ENCODE measurements around the gene CBY1.
A peak's percentile ranks its signal among the peaks of the same experiment; 100 is the strongest.
"Not testable (repeated sequence)": the region's sequence is repeated elsewhere in the genome, so short reads cannot be mapped to it uniquely, and the experiment has no call there.

CBY1 gene

GRCh38 chr22:38656256-38657044, at the start of gene CBY1, which contains the start of gene FAM227A:
Gene CBY1, plus strand, starts transcription at chr22:38656638. Its CDS starts 11,417 bp downstream, at chr22:38668055.
Gene FAM227A, minus strand, starts transcription at chr22:38656392. Its CDS starts 6,224 bp downstream, at chr22:38650168.
- DNase-seq: peak; percentile 52

GRCh38 chr22:38607680-38608079, 48.8 kb upstream of the CBY1 start:
- no peak for DNase-seq

- no peak for DNase-seq
Observed at GRCh38 chr22:38608992-38609750, 47.3 kb upstream of the CBY1 start.

- no peak for DNase-seq
Observed at GRCh38 chr22:38610234-38610633, 46.2 kb upstream of the CBY1 start.

- DNase-seq: no peak
Observed at GRCh38 chr22:38611559-38611958, 44.9 kb upstream of the CBY1 start.

GRCh38 chr22:38612217-38613006, 44.0 kb upstream of the CBY1 start:
- DNase-seq: no peak

- DNase-seq: no peak
Observed at GRCh38 chr22:38613588-38613987, 42.9 kb upstream of the CBY1 start.

GRCh38 chr22:38614332-38615063, 41.9 kb upstream of the CBY1 start:
- DNase-seq: no peak

- DNase-seq: not testable (repeated sequence)
Observed at GRCh38 chr22:38615064-38615405, 41.4 kb upstream of the CBY1 start.

GRCh38 chr22:38618258-38618657, 38.2 kb upstream of the CBY1 start:
- DNase-seq: no peak

GRCh38 chr22:38618682-38619081, 37.8 kb upstream of the CBY1 start:
- DNase-seq: no peak

GRCh38 chr22:38623351-38623750, 33.1 kb upstream of the CBY1 start:
- no peak for DNase-seq

GRCh38 chr22:38628444-38628843, 28.0 kb upstream of the CBY1 start:
- no peak for DNase-seq

- DNase-seq: no peak
Observed at GRCh38 chr22:38629108-38629507, 27.3 kb upstream of the CBY1 start.

- no peak for DNase-seq
Observed at GRCh38 chr22:38631724-38632123, 24.7 kb upstream of the CBY1 start.

GRCh38 chr22:38632528-38632927, 23.9 kb upstream of the CBY1 start:
- DNase-seq: no peak

- DNase-seq: no peak
Observed at GRCh38 chr22:38638216-38638615, 18.2 kb upstream of the CBY1 start.

GRCh38 chr22:38638728-38639127, 17.7 kb upstream of the CBY1 start:
- no peak for DNase-seq

GRCh38 chr22:38641476-38642040, 14.9 kb upstream of the CBY1 start:
- no peak for DNase-seq

GRCh38 chr22:38644245-38644644, 12.2 kb upstream of the CBY1 start:
- DNase-seq: not testable (repeated sequence)

- no peak for DNase-seq
Observed at GRCh38 chr22:38645430-38645829, 11.0 kb upstream of the CBY1 start.

- no peak for DNase-seq
Observed at GRCh38 chr22:38649841-38650522, 6.5 kb upstream of the CBY1 start.

Measured in NCI-H1417 treated with DMSO at 0.1 percent for 48 hours (cell line).